ENCODE results near the gene JARID2.

GRCh38 chr6:15357782-15358181 lies 111.9 kb downstream of the JARID2 start:
- no peak for TF ChIP-seq POLR2AphosphoS5 (IDR thresholded peaks at IDR 0.05; ENCODE audit: control insufficient read depth, insufficient read depth, low read depth, low read length)
- TF ChIP-seq MAX (CRISPR knock-in tag; IDR thresholded peaks at IDR 0.05), result no peak
- no peak for TF ChIP-seq ZNF217 (CRISPR knock-in tag; IDR thresholded peaks at IDR 0.05)
- TF ChIP-seq ZFP91 (CRISPR knock-in tag; IDR thresholded peaks at IDR 0.05), result no peak
- no peak for TF ChIP-seq KAT7 (CRISPR knock-in tag; IDR thresholded peaks at IDR 0.05; ENCODE audit: borderline replicate concordance)
- TF ChIP-seq PHF21A (IDR thresholded peaks at IDR 0.05; ENCODE audit: borderline replicate concordance, low read depth), result no peak
- no peak for TF ChIP-seq ZNF431 (CRISPR knock-in tag; IDR thresholded peaks at IDR 0.05)
- no peak for TF ChIP-seq SRSF3 (IDR thresholded peaks at IDR 0.05; ENCODE audit: insufficient read depth, low read length)
- no peak for TF ChIP-seq EZH2 (IDR thresholded peaks at IDR 0.05; ENCODE audit: borderline replicate concordance, low read depth, low read length)
- no peak for TF ChIP-seq NCOA4 (IDR thresholded peaks at IDR 0.05; ENCODE audit: partially characterized antibody)
- no peak for TF ChIP-seq SMAD3 (CRISPR knock-in tag; conservative IDR thresholded peaks at IDR 0.05)
- no peak for TF ChIP-seq MCM3 (IDR thresholded peaks at IDR 0.05)
- no peak for TF ChIP-seq HMGXB4 (CRISPR knock-in tag; IDR thresholded peaks at IDR 0.05)

Measured in K562 (cell line).